Ecto neural progenitor cell (in vitro differentiated cells): ENCODE data around the gene CRLF3.
"Not testable (repeated sequence)": the region's sequence is repeated elsewhere in the genome, so short reads cannot be mapped to it uniquely, and the experiment has no call there.

Experiments used
- DNase-seq: peaks from one replicate; pipeline ENCODE4 v3.0.0-alpha.2; 2018; ENCODE audit warnings: low spot score

The CRLF3 gene, protein sequence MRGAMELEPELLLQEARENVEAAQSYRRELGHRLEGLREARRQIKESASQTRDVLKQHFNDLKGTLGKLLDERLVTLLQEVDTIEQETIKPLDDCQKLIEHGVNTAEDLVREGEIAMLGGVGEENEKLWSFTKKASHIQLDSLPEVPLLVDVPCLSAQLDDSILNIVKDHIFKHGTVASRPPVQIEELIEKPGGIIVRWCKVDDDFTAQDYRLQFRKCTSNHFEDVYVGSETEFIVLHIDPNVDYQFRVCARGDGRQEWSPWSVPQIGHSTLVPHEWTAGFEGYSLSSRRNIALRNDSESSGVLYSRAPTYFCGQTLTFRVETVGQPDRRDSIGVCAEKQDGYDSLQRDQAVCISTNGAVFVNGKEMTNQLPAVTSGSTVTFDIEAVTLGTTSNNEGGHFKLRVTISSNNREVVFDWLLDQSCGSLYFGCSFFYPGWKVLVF

GRCh38 chr17:30824356-30825145, at the start of gene CRLF3:
CRLF3 (minus strand) TSS chr17:30824692; CDS start chr17:30824651, 41 bp downstream.
- DNase-seq, result peak; percentile 98

DNA sequence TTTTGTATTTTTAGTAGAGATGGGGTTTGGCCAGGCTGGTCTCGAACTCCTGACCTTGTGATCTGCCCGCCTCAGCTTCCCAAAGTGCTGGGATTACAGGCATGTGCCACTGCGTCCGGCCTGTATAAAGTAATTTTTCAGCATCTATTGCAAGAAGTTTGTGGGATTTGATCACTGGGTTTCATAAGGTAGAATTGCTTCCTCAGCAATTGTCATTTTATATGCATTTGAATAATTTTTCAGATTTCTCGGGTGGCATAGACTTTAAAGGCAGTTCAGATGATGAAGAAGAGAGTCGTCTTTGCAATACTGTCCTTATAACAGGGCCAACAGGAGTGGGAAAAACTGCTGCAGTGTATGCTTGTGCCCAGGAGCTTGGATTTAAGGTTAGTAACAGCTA, 44.5 kb upstream of the CRLF3 start:
- no peak for DNase-seq

- DNase-seq, result no peak
These were observed 40.1 kb upstream of the CRLF3 start for GRCh38 chr17:30864636-30865035.

GRCh38 chr17:30858556-30859250, 34.2 kb upstream of the CRLF3 start:
- no peak for DNase-seq

DNA sequence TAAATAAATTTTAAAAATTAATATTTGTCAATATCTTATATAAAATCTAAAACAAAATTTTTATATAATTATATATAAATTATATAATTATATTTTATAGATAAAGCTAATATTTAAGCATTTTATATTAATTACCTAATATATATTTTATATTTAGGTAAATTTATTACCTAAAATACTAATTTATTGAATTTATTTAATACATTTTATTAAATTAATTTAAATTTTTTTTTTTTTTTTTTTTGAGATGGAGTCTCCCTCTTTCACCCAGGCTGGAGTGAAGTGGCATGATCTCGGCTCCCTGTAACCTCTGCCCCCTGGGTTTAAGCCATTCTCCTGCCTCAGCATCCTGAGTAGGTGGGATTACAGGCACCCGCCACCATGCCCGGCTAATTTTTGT, 29.7 kb upstream of the CRLF3 start:
- no peak for DNase-seq

- DNase-seq, result no peak
These were observed 23.5 kb upstream of the CRLF3 start for GRCh38 chr17:30848021-30848420.

GRCh38 chr17:30840771-30841170, 16.3 kb upstream of the CRLF3 start:
- DNase-seq, result no peak

GRCh38 chr17:30838202-30838807, 13.8 kb upstream of the CRLF3 start:
- no peak for DNase-seq

DNA sequence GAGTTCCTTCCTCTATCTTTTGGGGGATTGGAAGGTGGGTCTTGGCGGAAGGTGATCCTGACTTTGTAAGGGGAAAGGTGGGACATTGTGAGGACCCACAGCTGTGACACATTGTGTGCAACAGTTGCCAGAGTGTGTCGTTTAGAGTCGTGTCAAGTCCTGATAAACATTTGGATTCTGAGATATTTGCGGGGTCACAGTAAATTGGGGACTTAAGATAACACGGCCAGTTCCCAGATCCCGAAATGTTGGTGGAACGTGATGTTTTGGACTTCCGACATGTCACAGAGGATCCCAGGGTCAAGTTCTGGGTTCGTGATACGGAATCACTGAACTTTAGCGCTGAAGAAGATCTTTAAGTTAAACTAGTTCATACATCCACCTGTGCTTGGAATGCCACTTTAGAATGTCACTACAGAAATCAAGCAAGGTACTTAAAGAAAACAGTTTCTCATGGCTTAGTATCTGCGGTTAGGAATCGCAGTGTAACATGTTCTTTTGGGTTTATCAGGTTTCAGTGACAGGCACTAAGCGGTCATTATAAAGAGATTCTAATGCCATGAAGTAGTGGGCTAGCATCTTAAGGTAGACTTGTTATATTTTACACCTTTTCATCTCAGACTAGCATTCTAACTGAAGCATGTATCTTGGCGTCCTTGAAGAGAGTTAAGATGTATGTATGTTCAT, 8.1 kb upstream of the CRLF3 start:
- no peak for DNase-seq

- DNase-seq, result peak; percentile 96
These were observed 7.4 kb upstream of the CRLF3 start, which contains the start of gene ATAD5 for GRCh38 chr17:30831663-30832437. ATAD5 (plus strand) TSS chr17:30831966; CDS start chr17:30832348, 382 bp downstream.

GRCh38 chr17:30831257-30831656, 6.8 kb upstream of the CRLF3 start:
- no peak for DNase-seq

DNA sequence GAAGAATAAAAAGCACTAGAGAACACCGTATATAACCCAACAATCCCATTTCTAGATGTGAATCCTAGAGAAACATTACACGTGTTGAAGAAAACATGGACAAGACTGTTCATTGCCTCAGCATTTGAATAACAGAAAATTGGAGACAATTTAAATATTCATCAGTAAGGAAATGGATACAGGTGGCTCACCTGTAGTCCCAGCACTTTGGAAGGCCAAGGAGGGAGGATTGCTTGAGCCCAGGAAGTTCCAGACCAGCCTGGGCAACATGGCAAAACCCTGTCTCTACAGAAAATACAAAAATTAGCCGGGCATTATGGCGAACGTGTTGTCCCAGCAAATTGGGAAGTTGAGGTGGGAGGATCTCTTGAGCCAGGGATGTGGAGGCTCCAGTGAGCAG, 4.5 kb upstream of the CRLF3 start:
- DNase-seq, result no peak

DNA sequence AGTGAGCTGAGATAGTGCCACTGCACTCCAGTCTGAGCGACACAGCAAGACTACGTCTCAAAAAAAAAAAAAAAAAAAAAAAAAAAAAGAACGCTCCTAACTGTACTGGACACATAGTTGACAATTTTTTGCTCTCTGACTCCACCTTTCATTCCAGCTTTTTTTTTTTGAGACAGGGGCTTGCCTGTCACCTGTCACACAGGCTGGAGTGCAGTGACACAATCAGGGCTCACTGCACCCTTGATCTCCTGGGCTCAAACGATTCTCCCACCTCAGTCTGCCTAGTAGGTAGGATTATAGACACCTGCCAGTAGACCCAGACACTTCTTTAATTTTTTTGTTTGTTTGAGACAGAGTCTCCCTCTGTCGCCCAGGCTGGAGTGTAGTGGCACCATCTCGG, 2.6 kb upstream of the CRLF3 start:
- DNase-seq, result no peak

- no peak for DNase-seq
These were observed 513 bp downstream of the CRLF3 start for GRCh38 chr17:30824002-30824355.

GRCh38 chr17:30823421-30823820, 1.1 kb downstream of the CRLF3 start:
- no peak for DNase-seq

DNA sequence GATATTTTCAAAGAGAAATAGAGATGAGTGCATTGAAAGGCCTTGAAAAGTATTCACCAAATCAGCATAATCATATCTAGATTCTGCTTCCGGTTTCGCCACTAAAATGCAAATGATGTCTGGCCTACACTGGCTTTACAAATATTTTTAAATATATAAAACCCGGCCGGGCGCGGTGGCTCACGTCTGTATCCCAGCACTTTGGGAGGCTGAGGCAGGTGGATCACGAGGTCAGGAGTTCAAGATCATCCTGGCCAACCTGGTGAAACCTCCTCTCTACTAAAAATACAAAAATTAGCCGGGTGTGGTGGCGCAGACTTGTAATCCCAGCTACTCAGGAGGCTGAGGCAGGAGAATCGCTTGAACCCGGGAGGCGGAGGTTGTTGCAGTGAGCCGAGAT, 1.6 kb downstream of the CRLF3 start:
- not testable (repeated sequence) for DNase-seq

DNA sequence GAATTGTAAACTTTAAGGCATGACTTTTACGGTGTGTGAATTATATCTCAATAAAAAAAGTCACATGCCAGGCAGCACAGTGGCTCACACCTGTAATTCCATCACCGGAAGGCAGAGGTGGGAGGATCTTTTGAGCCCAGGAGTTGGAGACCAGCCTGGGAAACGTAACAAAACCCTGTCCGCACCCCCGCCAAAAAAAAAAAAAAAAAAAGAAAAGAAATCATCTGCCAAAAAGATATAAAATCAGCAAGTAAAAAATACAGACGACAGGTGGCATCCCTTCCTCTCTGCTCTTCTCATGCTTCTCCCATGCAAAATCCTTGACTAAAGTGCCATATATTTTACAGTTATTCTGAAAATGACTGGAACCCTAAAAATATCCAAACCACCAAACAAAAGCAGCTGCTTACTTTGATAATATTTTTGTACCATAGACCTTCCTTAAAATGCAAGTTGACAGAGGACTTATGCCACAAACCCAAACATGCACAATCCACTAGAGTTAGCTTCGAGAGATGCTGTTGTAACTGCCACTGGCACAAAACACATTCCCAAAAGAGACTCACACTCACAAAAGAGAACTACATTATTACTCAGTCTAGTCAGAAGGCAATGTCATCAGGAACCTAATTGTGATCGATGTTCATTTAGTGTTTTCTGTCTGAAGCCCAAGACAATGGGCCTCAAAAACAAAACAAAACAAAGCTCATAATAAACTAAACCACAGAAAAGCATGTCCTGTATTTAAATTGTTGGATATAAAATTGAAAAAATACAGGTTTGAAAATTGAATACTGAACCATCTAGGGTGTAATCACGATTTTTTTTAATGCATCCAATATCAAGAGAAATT, 2.4 kb downstream of the CRLF3 start:
- DNase-seq, result no peak

- DNase-seq, result no peak
These were observed 4.4 kb downstream of the CRLF3 start for GRCh38 chr17:30819971-30820705.

- no peak for DNase-seq
These were observed 8.3 kb downstream of the CRLF3 start for GRCh38 chr17:30816165-30816564.
